ENCODE results near the gene PLBD1.

PLBD1 gene

DNA sequence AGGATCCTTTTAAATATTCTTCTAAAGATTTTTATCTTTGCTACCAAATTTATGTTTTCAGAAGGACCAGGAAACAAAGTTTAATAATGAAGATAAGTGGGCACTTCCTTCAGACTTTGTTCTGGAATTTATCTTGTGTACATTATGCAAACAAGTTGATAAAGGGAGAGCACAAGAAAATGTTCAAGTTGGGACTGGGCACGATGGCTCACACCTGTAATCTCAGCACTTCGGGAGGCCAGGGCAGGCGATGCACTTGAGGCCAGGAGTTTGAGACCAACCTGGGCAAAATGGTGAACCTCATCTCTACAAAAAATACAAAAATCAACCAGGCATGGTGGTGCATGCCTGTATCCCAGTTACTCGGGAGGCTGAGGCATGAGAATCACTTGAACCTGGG lies 4.6 kb downstream of the PLBD1 start:
- no peak overlapping the region for H3K27ac ChIP-seq (ENCODE audit: low read length)
- H3K4me1 ChIP-seq (ENCODE audit: control insufficient read depth in 1 of 2, insufficient read depth in 2 of 2, low read length in 2 of 2), result peaks cover 0 to 6% of the 10 kb centered on the region in 2 donors
- H3K4me3 ChIP-seq (ENCODE audit: low read depth in 1 of 2, low read length in 2 of 2), result no peak overlapping the region
- H3K27me3 ChIP-seq (ENCODE audit: low read depth, low read length), result no peaks in the 10 kb centered on the region
- no peaks in the 10 kb centered on the region for H3K9me3 ChIP-seq (ENCODE audit: control insufficient read depth in 1 of 2, low read length in 2 of 2)
- no peaks in the 10 kb centered on the region for H3K36me3 ChIP-seq (ENCODE audit: control insufficient read depth in 1 of 2, insufficient read depth in 2 of 2, low read length in 2 of 2)

DNA sequence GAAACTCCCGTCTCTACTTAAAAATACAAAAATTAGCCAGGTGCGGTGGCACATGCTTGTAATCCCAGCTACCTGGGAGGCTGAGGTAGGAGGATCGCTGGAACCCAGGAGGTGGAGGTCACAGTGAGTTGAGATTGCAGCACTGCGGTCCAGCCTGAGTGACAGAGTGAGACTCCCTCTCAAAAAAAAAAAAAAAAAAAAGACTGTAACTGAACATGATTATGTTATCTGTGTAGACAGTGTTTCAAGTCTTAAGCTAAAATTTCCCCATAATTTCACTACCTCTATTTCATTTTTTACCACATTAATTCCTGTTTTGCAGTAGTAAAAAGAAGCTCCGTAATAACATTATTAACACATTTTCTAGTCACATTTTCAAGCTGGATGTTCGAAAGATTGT lies 5.4 kb downstream of the PLBD1 start:
- Histone ChIP-seq H3K4me3 (ENCODE audit: low read depth in 1 of 2, low read length in 2 of 2) (no peak overlapping the region), H3K27me3 (ENCODE audit: low read depth, low read length) (no peaks in the 10 kb centered on the region), H3K9me3 (ENCODE audit: control insufficient read depth in 1 of 2, low read length in 2 of 2) (no peaks in the 10 kb centered on the region), H3K36me3 (ENCODE audit: control insufficient read depth in 1 of 2, insufficient read depth in 2 of 2, low read length in 2 of 2) (no peaks in the 10 kb centered on the region), H3K27ac (ENCODE audit: low read length) (no peak overlapping the region), H3K4me1 (ENCODE audit: control insufficient read depth in 1 of 2, insufficient read depth in 2 of 2, low read length in 2 of 2) (peaks cover 0 to 6% of the 10 kb centered on the region in 2 donors)

DNA sequence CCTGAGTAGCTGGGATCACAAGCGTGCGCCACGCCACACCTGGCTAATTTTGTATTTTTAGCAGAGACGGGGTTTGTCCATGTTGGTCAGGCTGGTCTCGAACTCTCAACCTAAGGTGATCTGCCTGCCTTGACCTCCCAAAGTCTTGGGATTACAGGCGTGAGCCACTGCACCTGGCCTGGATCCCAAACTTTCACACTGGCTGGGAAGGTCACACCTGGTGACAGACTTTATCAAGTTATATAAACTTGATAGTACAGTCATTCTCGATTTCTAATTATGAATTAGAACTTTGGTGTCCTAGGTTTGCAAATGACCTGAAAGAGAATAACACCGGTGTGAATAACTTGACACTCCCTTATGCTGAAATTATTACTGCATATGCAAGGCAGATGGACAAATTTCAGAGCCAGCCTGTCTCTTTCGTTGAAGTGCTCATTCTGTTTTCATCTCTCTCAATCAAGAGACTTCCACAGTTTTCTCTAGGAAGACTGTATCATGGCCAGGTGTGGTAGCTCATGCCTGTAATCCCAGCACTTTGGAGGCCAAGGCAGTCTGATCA lies 5.9 kb downstream of the PLBD1 start:
- Histone ChIP-seq H3K27ac (ENCODE audit: low read length) (no peak overlapping the region), H3K4me3 (ENCODE audit: low read depth in 1 of 2, low read length in 2 of 2) (no peak overlapping the region), H3K27me3 (ENCODE audit: low read depth, low read length) (no peaks in the 10 kb centered on the region), H3K36me3 (ENCODE audit: control insufficient read depth in 1 of 2, insufficient read depth in 2 of 2, low read length in 2 of 2) (no peaks in the 10 kb centered on the region), H3K4me1 (ENCODE audit: control insufficient read depth in 1 of 2, insufficient read depth in 2 of 2, low read length in 2 of 2) (peaks cover 0 to 6% of the 10 kb centered on the region in 2 donors), H3K9me3 (ENCODE audit: control insufficient read depth in 1 of 2, low read length in 2 of 2) (no peaks in the 10 kb centered on the region)

DNA sequence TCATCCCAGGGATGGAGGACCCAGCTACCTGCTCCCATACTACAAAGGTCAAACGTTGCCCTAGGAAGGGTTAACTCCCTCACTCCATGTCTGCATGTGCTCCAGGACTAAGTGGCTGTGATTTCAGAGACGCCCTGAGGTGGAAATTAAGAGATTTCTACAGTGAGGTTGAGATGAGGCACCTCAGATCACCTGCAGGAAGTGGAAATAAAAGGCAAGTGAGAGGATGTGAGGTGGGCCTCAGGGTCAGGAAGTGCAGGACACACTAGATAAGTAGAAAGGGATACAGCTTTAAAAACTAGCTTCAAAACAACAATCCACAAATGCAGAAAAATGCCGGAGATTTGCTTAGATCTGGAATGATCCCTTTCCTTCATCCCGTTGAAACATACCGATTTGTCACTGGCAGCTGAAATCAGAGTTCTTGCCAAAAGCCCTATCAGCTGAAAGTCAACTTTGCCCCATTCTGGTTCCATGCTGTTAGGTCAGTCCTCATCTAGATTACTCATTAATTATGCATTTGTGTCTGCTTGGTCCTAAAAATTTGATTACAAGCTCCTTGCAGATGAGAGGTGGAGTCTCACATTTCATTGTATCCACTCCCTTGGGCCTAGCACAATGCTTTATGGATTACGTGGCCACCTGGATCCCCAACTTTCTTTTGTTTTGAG lies 6.6 kb downstream of the PLBD1 start:
- H3K9me3 ChIP-seq (ENCODE audit: control insufficient read depth in 1 of 2, low read length in 2 of 2), result no peaks in the 10 kb centered on the region
- peaks cover 0 to 6% of the 10 kb centered on the region in 2 donors for H3K4me1 ChIP-seq (ENCODE audit: control insufficient read depth in 1 of 2, insufficient read depth in 2 of 2, low read length in 2 of 2)
- no peak overlapping the region for H3K4me3 ChIP-seq (ENCODE audit: low read depth in 1 of 2, low read length in 2 of 2)
- H3K36me3 ChIP-seq (ENCODE audit: control insufficient read depth in 1 of 2, insufficient read depth in 2 of 2, low read length in 2 of 2), result no peaks in the 10 kb centered on the region
- peak overlapping the region; percentile 36 for H3K27ac ChIP-seq (ENCODE audit: low read length)
- no peaks in the 10 kb centered on the region for H3K27me3 ChIP-seq (ENCODE audit: low read depth, low read length)

DNA sequence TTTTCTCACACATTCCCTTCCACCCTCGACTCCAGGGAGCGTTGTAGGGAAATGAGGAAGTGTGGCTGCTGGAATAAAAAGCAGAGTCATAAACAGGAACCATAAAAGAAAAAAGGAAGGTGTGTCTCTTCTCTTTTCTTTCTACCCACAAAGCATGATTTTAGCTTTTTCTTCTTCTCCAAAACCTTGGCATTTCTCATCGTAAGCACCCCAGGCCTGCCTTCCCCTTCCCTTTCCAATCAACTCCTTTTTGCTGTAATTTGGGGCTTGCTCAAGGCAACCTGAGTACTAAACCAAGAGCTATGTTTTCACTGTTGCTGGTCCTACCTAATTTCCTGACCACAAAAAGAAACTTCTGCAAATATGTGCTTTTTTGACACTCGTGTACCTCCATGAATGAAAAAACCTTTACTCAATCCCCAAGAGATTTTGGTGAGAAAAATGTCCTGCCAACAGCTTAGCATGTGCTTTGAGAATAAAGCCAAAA lies 9.2 kb downstream of the PLBD1 start:
- no peaks in the 10 kb centered on the region for H3K36me3 ChIP-seq (ENCODE audit: control insufficient read depth in 1 of 2, insufficient read depth in 2 of 2, low read length in 2 of 2)
- peak overlapping the region in 1 of 2 donors; percentile 22 for H3K4me3 ChIP-seq (ENCODE audit: low read depth in 1 of 2, low read length in 2 of 2)
- H3K27me3 ChIP-seq (ENCODE audit: low read depth, low read length), result no peaks in the 10 kb centered on the region
- peaks cover 4 to 6% of the 10 kb centered on the region in 2 donors for H3K4me1 ChIP-seq (ENCODE audit: control insufficient read depth in 1 of 2, insufficient read depth in 2 of 2, low read length in 2 of 2)
- peak overlapping the region; percentile 86 for H3K27ac ChIP-seq (ENCODE audit: low read length)
- H3K9me3 ChIP-seq (ENCODE audit: control insufficient read depth in 1 of 2, low read length in 2 of 2), result no peaks in the 10 kb centered on the region

- Histone ChIP-seq H3K27ac (ENCODE audit: low read length) (peak overlapping the region; percentile 86), H3K36me3 (ENCODE audit: control insufficient read depth in 1 of 2, insufficient read depth in 2 of 2, low read length in 2 of 2) (no peaks in the 10 kb centered on the region), H3K27me3 (ENCODE audit: low read depth, low read length) (no peaks in the 10 kb centered on the region), H3K4me3 (ENCODE audit: low read depth in 1 of 2, low read length in 2 of 2) (peak overlapping the region in 1 of 2 donors; percentile 22), H3K9me3 (ENCODE audit: control insufficient read depth in 1 of 2, low read length in 2 of 2) (no peaks in the 10 kb centered on the region), H3K4me1 (ENCODE audit: control insufficient read depth in 1 of 2, insufficient read depth in 2 of 2, low read length in 2 of 2) (peaks cover 4 to 6% of the 10 kb centered on the region in 2 donors)
Measured at GRCh38 chr12:14557966-14558365, 9.7 kb downstream of the PLBD1 start.

- peaks cover 0 to 4% of the 10 kb centered on the region in 2 donors for H3K36me3 ChIP-seq (ENCODE audit: control insufficient read depth in 1 of 2, insufficient read depth in 2 of 2, low read length in 2 of 2)
- peaks cover 4 to 6% of the 10 kb centered on the region in 2 donors for H3K4me1 ChIP-seq (ENCODE audit: control insufficient read depth in 1 of 2, insufficient read depth in 2 of 2, low read length in 2 of 2)
- H3K4me3 ChIP-seq (ENCODE audit: low read depth in 1 of 2, low read length in 2 of 2), result peak overlapping the region; percentile 14 to 23
- no peaks in the 10 kb centered on the region for H3K27me3 ChIP-seq (ENCODE audit: low read depth, low read length)
- H3K9me3 ChIP-seq (ENCODE audit: control insufficient read depth in 1 of 2, low read length in 2 of 2), result no peaks in the 10 kb centered on the region
- H3K27ac ChIP-seq (ENCODE audit: low read length), result peak overlapping the region; percentile 25
Measured at GRCh38 chr12:14554281-14555007, 13.2 kb downstream of the PLBD1 start.

DNA sequence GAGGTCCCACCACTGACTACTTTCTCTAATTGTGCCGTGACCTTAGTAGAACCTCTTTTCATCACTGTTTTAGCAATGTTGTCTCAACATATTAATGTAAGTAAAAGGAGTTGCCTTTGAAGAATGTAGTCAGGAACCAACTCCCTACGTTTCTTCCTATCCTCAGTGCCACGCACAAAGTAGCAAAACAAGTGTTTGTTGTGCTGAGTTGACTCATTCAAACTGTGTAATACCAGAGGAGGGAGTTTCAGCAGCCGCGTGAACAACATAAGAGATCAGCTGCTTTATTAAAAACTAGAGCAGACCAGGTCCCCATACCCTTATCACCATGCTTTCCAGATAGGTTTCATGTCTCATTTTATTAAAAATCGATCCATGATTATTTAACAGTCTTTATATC lies 19.1 kb downstream of the PLBD1 start:
- H3K9me3 ChIP-seq (ENCODE audit: control insufficient read depth in 1 of 2, low read length in 2 of 2), result no peaks in the 10 kb centered on the region
- no peak overlapping the region for H3K4me3 ChIP-seq (ENCODE audit: low read depth in 1 of 2, low read length in 2 of 2)
- no peaks in the 10 kb centered on the region for H3K4me1 ChIP-seq (ENCODE audit: control insufficient read depth in 1 of 2, insufficient read depth in 2 of 2, low read length in 2 of 2)
- H3K27ac ChIP-seq (ENCODE audit: low read length), result no peak overlapping the region
- peaks cover 0 to 4% of the 10 kb centered on the region in 2 donors for H3K36me3 ChIP-seq (ENCODE audit: control insufficient read depth in 1 of 2, insufficient read depth in 2 of 2, low read length in 2 of 2)
- no peaks in the 10 kb centered on the region for H3K27me3 ChIP-seq (ENCODE audit: low read depth, low read length)

- H3K4me1 ChIP-seq (ENCODE audit: control insufficient read depth in 1 of 2, insufficient read depth in 2 of 2, low read length in 2 of 2), result no peaks in the 10 kb centered on the region
- H3K4me3 ChIP-seq (ENCODE audit: low read depth in 1 of 2, low read length in 2 of 2), result no peak overlapping the region
- H3K9me3 ChIP-seq (ENCODE audit: control insufficient read depth in 1 of 2, low read length in 2 of 2), result no peaks in the 10 kb centered on the region
- H3K27ac ChIP-seq (ENCODE audit: low read length), result no peak overlapping the region
- H3K36me3 ChIP-seq (ENCODE audit: control insufficient read depth in 1 of 2, insufficient read depth in 2 of 2, low read length in 2 of 2), result peaks cover 0 to 4% of the 10 kb centered on the region in 2 donors
- no peaks in the 10 kb centered on the region for H3K27me3 ChIP-seq (ENCODE audit: low read depth, low read length)
Measured at GRCh38 chr12:14547571-14547970, 20.1 kb downstream of the PLBD1 start.

- no peak overlapping the region for H3K27ac ChIP-seq (ENCODE audit: low read length)
- no peaks in the 10 kb centered on the region for H3K9me3 ChIP-seq (ENCODE audit: control insufficient read depth in 1 of 2, low read length in 2 of 2)
Measured at GRCh38 chr12:14545144-14546124, 22.2 kb downstream of the PLBD1 start.

More at GRCh38 chr12:14545144-14546124, 22.2 kb downstream of the PLBD1 start:
- H3K4me3 ChIP-seq (ENCODE audit: low read depth in 1 of 2, low read length in 2 of 2), result no peak overlapping the region
- H3K27me3 ChIP-seq (ENCODE audit: low read depth, low read length), result no peaks in the 10 kb centered on the region
- no peaks in the 10 kb centered on the region for H3K4me1 ChIP-seq (ENCODE audit: control insufficient read depth in 1 of 2, insufficient read depth in 2 of 2, low read length in 2 of 2)
- no peaks in the 10 kb centered on the region for H3K36me3 ChIP-seq (ENCODE audit: control insufficient read depth in 1 of 2, insufficient read depth in 2 of 2, low read length in 2 of 2)

All from muscle layer of duodenum (tissue), 2 donors.